AG04450 (cell line): ENCODE measurements around the gene STMN1. TPM values are rescaled to one million over a fixed set of nuclear protein-coding genes. Genes with fewer than 3 reads are reported as not detected.

ENCODE experiments used
- CTCF ChIA-PET: fragments of 300-600, 350-600 bp; formaldehyde crosslinking; extraction: SDS; loops from one replicate; lab custom pipeline; 2022; ENCODE audit warnings: antibody characterized with exemption, inconsistent platforms; lab: Charles Lee
- POLR2A ChIA-PET: fragments of 350-600 bp; formaldehyde crosslinking; extraction: SDS; loops from one replicate; lab custom pipeline; 2021; ENCODE audit warnings: antibody characterized with exemption, inconsistent platforms; lab: Yijun Ruan, JAX
- DNase-seq: peaks from one replicate; pipeline ENCODE4 v3.0.0-alpha.2; 2011; ENCODE audit warnings: low read depth, low spot score
- H3K27ac ChIP-seq: one replicate; pipeline ENCODE4 v1.5.1; 2012; ENCODE audit warnings: low read depth, low read length, control low read depth
- H3K27me3 ChIP-seq: one replicate; pipeline ENCODE4 v1.6.0; 2012; ENCODE audit warnings: low read length; ENCODE audit not compliant: control insufficient read depth, insufficient read depth
- H3K4me3 ChIP-seq: 2 replicates; pipeline ENCODE4 v1.5.1; 2011; ENCODE audit warnings: mild to moderate bottlenecking, low read depth, low read length, control low read depth
- H3K9me3 ChIP-seq: 2 replicates; pipeline ENCODE4 v1.5.1; 2012; ENCODE audit warnings: low read length; ENCODE audit not compliant: control insufficient read depth, insufficient read depth
- CTCF ChIP-seq: IDR thresholded peaks from 2 replicates; pipeline ENCODE4 v1.5.1; 2011; ENCODE audit warnings: low read depth, low read length, control low read depth, inconsistent platforms
- polyA plus RNA-seq: library from polyadenylated mRNA; depleted of rRNA; stranded (reverse); fragments of >200 nt; gene quantifications from 2 replicates; pipeline ENCODE4 v1.2.3, GENCODE V29; 2011

STMN1 gene
- polyA plus RNA-seq, 1 experiment = 176 TPM

- H3K9me3 ChIP-seq = no peaks in the 10 kb centered on the region
- H3K4me3 ChIP-seq = no peak overlapping the region
- CTCF ChIA-PET = interaction anchor here (0.6 to 1.2 kb wide), 2 partner anchors 14 to 26 kb away, joined by 3 to 5 read pairs; no protein-coding TSS in a partner anchor
- H3K27me3 ChIP-seq = no peaks in the 10 kb centered on the region
- no peak for DNase-seq
- POLR2A ChIA-PET = no interaction called here
- no peak overlapping the region for H3K27ac ChIP-seq
- no peak for TF ChIP-seq CTCF
These were observed 36.2 kb downstream of the STMN1 start for GRCh38 chr1:25869909-25870606.

GRCh38 chr1:25867210-25867991, 38.8 kb downstream of the STMN1 start:
- POLR2A ChIA-PET = no interaction called here
- Histone ChIP-seq H3K9me3 (no peaks in the 10 kb centered on the region; the same call in 1 of the 2 replicates), H3K27ac (no peak overlapping the region), H3K4me3 (no peak overlapping the region), H3K27me3 (no peaks in the 10 kb centered on the region)
- no peak for TF ChIP-seq CTCF
- DNase-seq = no peak
- CTCF ChIA-PET = interaction anchor here (0.6 to 1.5 kb wide), 3 partner anchors 8 to 258 kb away, joined by 3 to 5 read pairs (median 3); partner anchors contain the start of gene PAQR7

GRCh38 chr1:25866288-25866687, 39.9 kb downstream of the STMN1 start:
- TF ChIP-seq CTCF = no peak
- H3K27ac ChIP-seq = no peak overlapping the region
- no peak overlapping the region for H3K4me3 ChIP-seq
- no peak for DNase-seq
- no peaks in the 10 kb centered on the region; the same call in 1 of the 2 replicates for H3K9me3 ChIP-seq
- ChIA-PET CTCF (interaction anchor here (1.0 kb wide), 1 partner anchor 9 kb away, joined by 3 read pairs; the partner anchor contains the start of gene PAQR7), POLR2A (no interaction called here)
- no peaks in the 10 kb centered on the region for H3K27me3 ChIP-seq

GRCh38 chr1:25864434-25864833, 41.8 kb downstream of the STMN1 start:
- Histone ChIP-seq H3K27ac (no peak overlapping the region), H3K9me3 (no peaks in the 10 kb centered on the region; the same call in 1 of the 2 replicates), H3K4me3 (no peak overlapping the region), H3K27me3 (no peaks in the 10 kb centered on the region)
- no peak for TF ChIP-seq CTCF
- ChIA-PET CTCF (interaction anchor here (0.7 to 1.3 kb wide), 3 partner anchors 31 to 291 kb away, joined by 3 read pairs; no protein-coding TSS in a partner anchor), POLR2A (no interaction called here)
- no peak for DNase-seq
